ENCODE measurements around the gene UBASH3A. TPM values are rescaled to one million over a fixed set of nuclear protein-coding genes. Genes with fewer than 3 reads are reported as not detected.

UBASH3A gene
- total RNA-seq, result not detected in 2 replicates

GRCh38 chr21:42403611-42404231 lies at the start of gene UBASH3A:
TSS of gene UBASH3A (plus strand) at chr21:42403902. CDS start at chr21:42403946, 44 bp downstream.
- H3K4me3 ChIP-seq (ENCODE audit: low read depth, low read length), result no peak within 1 kb of the TSS
- DNase-seq (ENCODE audit: low read depth), result no peak
- no peak for TF ChIP-seq CTCF (IDR thresholded peaks at IDR 0.05; ENCODE audit: insufficient read depth, low read depth, low read length)

GRCh38 chr21:42356046-42356445 lies 47.7 kb upstream of the UBASH3A start:
- DNase-seq (ENCODE audit: low read depth), result no peak
- TF ChIP-seq CTCF (IDR thresholded peaks at IDR 0.05; ENCODE audit: insufficient read depth, low read depth, low read length), result no peak
- H3K4me3 ChIP-seq (ENCODE audit: low read depth, low read length), result no peak overlapping the region

GRCh38 chr21:42356650-42357049 lies 47.1 kb upstream of the UBASH3A start:
- DNase-seq (ENCODE audit: low read depth), result no peak

GRCh38 chr21:42357307-42357706 lies 46.4 kb upstream of the UBASH3A start:
- DNase-seq (ENCODE audit: low read depth), result no peak
- no peak for TF ChIP-seq CTCF (IDR thresholded peaks at IDR 0.05; ENCODE audit: insufficient read depth, low read depth, low read length)
- H3K4me3 ChIP-seq (ENCODE audit: low read depth, low read length), result no peak overlapping the region

More at GRCh38 chr21:42356650-42357049, 47.1 kb upstream of the UBASH3A start:
- no peak for TF ChIP-seq CTCF (IDR thresholded peaks at IDR 0.05; ENCODE audit: insufficient read depth, low read depth, low read length)
- no peak overlapping the region for H3K4me3 ChIP-seq (ENCODE audit: low read depth, low read length)

GRCh38 chr21:42358261-42358660 lies 45.4 kb upstream of the UBASH3A start:
- no peak for DNase-seq (ENCODE audit: low read depth)
- TF ChIP-seq CTCF (IDR thresholded peaks at IDR 0.05; ENCODE audit: insufficient read depth, low read depth, low read length), result no peak

GRCh38 chr21:42358937-42359336 lies 44.8 kb upstream of the UBASH3A start:
- H3K4me3 ChIP-seq (ENCODE audit: low read depth, low read length), result no peak overlapping the region
- no peak for DNase-seq (ENCODE audit: low read depth)

More at GRCh38 chr21:42358261-42358660, 45.4 kb upstream of the UBASH3A start:
- H3K4me3 ChIP-seq (ENCODE audit: low read depth, low read length), result no peak overlapping the region

More at GRCh38 chr21:42358937-42359336, 44.8 kb upstream of the UBASH3A start:
- TF ChIP-seq CTCF (IDR thresholded peaks at IDR 0.05; ENCODE audit: insufficient read depth, low read depth, low read length), result no peak

Data from fibroblast of villous mesenchyme (primary cell).